HG03565 (cell line): ENCODE data around the gene DGKA.

Experiments used
- ATAC-seq: cut with Tn5 transposase; IDR thresholded peaks from one replicate; pipeline ENCODE4 v1.9.1; 2021; ENCODE audit warnings: mild to moderate bottlenecking, moderate library complexity; ENCODE audit not compliant: unreplicated experiment

The DGKA gene

DNA sequence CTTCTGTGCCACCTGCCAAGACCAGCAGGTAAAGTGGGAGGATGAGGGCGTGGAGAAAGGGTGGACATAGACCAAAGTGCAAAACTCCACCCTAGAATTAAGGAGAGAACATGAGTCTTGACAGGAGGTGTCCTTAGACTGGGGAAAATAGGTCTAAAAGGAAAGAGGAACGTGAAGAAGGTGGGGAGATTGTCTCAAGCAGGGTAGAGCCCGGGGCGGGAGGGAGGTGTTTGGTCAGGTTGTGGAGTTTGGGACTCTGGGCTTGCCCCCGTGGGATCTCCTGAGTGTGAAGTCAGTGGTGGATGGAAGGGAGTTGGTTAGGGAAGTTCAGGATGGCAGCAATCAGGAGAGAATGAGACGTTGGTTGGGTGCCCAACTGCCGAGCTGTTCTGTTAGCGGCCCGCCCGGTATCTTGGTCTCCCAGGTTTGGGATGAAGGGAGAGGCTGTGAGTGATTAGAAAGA, 386 bp downstream of the DGKA start:
- ATAC-seq, result no peak

DNA sequence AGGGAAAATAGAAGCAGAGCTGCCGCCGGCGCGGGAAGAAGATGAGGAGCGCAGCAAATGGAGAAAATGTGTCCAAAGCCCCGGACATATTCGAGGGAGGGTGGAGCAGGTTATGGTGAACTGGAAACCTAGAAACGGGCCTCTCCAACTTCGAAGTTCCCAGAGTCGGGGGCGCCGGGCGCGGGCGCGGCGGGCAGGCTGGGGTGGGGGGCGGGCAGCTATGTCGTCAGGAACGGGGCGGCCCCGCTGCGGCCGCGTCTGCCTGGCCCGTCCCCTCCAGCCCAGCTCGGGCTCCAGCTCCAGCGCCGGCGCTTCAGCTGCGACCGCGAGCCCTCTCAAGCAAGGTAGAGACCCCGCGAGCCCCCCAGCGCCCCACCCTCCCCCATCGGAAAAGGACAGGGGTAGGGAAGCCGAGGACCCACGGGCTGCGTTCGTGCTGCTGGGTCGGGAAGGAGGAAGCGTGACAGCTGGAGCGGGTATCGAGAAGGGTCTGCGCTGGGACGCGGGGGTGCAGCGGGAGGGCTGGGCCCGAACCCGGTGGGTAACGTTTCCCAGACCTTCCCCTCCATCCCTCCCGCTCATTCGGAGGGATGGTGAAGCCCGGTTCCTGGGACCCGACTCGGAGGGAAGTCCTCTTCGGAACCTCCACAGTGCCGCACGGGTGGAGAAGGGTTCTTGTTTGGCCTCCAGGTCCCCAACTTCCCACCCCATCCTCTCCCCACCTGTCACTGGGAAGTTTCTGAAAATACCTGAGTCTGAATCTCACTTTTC, 1.0 kb downstream of the DGKA start:
- ATAC-seq, result no peak

DNA sequence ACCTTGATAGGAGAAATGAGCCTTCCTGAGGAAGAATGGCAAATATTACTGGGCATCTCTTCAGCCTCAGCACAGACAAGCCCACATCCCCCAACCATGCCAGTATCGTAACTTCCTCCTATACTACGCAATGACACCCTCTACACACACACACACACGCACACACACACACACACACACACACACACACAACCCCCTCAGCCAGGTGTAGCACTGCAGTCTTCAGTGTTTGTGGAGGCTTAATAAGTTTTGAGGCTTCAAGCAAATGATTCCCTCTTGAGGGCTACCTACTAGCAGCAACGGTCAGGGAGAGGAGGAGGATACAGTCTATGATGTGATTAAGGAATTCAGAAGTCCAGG, 1.6 kb downstream of the DGKA start:
- no peak for ATAC-seq

DNA sequence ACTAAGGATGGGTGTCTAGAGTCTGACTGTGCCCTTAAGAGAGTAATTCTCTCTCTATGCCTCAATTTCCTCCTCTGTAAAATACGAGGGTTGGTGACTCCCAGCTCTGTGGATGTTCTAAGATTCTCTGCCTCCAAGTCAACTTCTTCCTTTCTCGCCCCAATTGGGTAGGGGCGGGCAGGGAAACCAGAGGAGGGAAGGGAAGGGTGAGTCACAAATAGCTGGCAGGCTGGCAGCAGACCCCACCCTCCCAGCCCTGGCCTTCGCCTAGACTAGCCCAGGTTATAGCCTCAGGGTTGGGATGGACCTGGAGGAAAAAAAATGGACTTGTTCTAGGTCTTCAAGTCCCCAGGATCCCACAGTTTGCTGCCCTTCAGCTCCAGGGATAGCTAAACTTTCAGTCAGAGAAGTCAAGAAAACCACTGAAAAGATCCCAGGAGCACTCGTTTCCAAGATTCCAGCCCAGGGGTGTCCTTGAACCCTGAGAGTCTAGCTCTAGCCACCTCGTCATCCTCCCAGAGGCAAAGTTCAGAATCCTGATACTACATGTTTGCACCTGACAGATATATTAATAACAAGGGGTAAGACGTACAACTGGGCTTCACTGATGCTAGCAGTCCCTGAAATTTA, 2.3 kb downstream of the DGKA start:
- ATAC-seq, result no peak

DNA sequence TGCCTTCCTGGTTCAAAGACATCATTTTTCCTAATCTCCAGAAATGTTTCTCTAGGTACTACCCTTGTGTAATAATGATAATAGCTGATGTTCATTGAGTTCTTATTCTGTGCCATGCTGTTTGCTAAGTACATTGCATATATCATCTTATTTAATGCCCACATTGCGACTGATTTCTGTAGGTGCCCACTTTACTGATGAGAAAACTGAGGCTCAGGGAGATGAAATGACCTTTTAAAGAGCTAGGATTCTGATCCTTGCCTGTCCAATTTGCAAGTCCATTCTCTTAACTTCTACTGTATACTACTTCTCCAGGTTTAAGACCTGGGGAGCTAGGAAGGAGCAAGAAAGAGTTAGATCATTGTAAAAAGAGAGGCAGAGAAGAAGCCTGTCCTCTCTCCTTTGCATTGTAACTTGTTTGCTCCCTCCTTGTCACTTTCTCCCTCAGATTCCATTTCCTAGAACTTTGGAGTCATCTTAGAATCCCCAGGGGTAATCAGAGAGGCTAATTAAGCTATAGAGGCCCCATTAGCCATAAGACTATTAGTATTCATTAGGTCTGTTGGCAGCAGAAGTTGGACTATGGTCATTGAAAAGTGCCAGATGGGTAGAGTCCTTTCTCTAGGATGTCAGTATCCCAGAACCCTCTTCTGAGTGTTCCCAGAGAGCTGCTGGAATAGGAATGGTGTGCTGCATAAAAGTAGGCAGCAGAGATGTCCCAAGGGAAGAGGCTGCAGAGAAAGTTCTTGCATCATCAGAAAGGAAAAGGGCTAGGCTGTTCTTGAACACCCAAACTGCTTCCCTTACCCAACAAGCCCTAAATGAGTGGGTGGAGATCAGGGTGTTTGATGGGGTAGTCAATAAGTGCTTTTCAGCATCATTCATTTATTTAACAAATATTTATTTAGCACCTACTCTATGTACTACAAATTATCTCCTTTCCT, 3.1 kb downstream of the DGKA start:
- ATAC-seq, result no peak

GRCh38 chr12:55934773-55935172, 3.8 kb downstream of the DGKA start:
- no peak for ATAC-seq

DNA sequence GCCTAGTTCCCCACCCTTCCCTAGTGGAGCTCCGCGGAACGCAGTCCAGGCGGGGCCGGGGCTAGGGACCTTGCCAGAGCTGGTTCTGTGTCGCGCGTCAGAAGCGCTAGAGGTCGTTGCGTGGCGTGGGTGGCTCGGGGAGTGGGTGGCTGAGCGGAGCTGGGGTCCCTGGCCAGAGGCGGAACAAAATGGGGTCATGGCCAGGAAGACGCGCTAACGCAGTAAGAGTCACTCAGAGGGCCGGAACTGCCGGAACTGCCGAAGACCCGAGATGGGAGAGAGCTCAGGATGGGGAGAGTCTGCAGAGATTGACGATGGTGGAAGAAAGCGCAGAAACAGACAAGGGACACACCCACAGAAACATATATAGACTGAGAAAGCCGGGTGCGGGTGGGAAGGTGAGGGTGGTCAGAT, 4.8 kb downstream of the DGKA start:
- no peak for ATAC-seq

- ATAC-seq, result no peak
These were observed 7.0 kb downstream of the DGKA start for GRCh38 chr12:55937981-55938380.

DNA sequence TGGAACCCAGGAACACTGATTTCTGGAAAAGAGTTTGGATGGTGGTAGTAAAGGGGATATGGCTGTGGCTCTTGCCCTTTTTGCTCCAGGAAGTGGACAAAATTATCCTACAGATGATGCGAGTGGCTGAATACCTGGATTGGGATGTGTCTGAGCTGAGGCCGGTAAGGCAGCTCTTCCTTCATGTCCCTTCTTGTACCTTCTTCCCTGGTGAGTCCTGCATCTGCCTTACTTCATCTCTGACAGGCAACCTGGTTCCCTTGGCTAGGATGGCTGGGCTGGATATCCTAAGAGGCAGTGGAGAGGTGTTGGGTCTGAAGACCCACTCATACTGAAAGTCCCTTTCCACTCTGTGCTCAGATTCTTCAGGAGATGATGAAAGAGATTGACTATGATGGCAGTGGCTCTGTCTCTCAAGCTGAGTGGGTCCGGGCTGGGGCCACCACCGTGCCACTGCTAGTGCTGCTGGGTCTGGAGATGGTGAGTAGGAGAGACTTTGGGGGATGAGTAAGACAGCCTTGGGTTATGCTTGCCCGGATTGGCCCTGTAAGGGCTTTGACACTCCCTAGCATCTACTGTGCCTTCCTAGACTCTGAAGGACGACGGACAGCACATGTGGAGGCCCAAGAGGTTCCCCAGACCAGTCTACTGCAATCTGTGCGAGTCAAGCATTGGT, 8.0 kb downstream of the DGKA start:
- ATAC-seq, result no peak

DNA sequence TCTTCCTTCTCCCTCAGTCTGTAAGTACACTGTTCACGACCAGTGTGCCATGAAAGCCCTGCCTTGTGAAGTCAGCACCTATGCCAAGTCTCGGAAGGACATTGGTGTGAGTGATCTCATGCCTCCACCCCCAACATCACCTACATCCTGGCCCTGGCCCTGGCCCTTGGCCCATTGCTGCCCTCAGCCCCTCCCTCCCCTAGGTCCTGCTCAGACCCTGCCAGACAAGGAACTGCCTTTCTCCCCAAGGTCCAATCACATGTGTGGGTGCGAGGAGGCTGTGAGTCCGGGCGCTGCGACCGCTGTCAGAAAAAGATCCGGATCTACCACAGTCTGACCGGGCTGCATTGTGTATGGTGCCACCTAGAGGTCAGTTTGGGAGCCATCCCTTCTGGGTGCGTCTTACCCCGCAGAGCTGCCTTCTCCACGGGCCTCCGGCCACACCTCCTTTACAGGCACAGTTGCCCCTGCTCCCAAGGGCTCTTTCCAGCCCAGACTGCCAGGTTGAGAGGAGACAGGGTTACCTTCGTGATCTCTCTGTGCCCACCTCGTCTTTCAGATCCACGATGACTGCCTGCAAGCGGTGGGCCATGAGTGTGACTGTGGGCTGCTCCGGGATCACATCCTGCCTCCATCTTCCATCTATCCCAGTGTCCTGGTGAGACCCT, 9.2 kb downstream of the DGKA start:
- ATAC-seq, result peak; percentile 81

DNA sequence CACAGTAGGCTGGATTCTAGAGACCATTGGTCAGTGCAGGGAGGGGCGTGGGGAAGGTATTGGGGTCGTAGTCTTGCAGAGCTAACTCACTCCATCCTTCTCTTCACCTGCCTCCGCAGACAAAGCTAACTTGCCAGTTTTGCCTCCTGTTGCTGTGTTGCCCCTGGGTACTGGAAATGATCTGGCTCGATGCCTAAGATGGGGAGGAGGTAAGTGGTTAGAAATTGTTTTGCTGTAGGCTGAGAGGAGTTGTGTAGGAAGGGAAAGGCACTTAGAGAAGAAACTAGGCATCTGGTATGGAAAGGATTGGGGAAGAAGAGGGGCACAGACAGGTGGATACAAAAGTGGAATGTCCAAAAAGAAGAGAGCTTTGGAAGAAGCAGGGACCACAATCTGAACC, 11.1 kb downstream of the DGKA start:
- ATAC-seq, result no peak

- no peak for ATAC-seq
These were observed 11.7 kb downstream of the DGKA start for GRCh38 chr12:55942577-55943136.

DNA sequence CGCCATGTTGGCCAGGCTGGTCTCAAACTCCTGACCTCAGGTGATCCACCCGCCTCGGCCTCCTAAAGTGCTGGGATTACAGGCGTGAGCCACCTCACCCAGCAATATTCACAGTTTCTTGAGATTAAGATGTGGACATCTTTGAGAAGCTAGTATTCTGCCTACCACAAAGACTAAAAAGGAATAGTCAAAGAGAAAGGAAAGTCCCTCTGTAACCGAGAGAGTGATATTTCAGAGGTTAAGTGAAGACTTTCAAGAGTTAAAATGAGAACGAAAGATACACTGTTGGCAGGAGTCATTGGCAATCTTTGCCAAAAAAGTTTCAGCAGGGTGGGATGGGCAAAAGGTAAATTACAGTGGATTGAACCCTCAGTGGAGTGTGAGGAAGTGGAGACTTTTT, 15.6 kb downstream of the DGKA start:
- ATAC-seq, result no peak

GRCh38 chr12:55955344-55955743, 24.4 kb downstream of the DGKA start:
- ATAC-seq, result no peak

GRCh38 chr12:55955800-55956508, 25.0 kb downstream of the DGKA start:
- ATAC-seq, result no peak

DNA sequence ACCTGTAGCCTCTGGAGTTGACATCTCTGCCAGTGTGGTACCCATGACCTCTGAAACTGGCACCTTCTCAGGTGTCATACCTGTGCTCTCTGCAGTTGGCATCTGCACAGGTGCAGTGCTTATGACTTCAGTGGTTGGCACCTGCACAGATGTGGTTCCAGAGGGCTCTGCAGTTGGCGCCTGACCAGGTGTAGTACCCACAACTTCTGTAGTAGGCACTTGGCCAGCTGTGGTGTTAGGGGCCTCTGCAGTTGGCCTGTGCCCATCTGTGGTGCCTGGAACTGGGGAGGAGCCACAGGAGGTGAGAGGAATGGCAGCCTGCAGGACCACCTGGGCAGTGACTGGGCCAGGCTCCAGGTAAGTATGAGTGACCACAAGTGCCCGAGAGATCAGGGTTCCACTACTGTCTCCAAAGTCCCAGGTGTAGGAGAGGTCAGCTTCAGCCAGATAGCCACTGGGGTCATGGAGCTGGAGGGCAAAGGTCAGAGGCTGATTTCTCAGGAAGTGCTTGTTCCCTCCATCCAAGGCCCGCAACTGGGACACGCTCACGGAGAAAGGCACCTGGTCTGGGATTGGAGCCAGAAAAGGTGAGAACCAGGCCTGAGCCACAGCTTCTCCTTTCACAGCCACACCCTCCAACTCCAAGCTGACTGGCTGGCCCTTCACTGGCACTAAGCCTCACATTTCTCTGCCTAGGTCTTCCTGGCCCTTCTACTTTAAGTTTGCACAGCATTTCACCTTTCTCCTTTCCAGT, 26.3 kb downstream of the DGKA start:
- ATAC-seq, result no peak

GRCh38 chr12:55963760-55964159, 32.8 kb downstream of the DGKA start:
- ATAC-seq, result no peak

- ATAC-seq, result no peak
These were observed 34.3 kb downstream of the DGKA start for GRCh38 chr12:55965240-55965639.

DNA sequence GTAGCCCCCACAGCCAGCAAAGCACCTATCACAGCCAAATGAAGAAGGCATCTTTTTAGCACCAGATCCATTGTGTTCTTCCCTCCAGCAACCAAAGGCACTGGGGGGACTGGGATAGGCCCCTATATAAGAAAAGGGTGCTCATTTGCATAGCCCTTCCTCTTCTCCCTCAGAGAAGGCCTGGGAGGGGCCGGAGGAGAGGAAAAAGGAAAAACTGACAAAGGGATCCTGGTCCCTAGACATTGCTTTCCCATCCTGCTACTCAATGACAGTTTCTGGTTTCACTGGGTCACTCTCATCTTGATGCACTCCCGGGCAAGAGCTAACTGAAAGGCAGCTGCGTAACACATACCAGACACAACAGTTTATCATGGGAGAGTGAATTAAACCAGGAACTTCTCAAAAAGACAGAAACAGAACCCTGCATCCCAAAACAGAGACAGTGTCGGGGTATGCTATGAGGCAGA, 35.0 kb downstream of the DGKA start, which contains the start of gene PMEL:
TSS of gene PMEL (minus strand) at position 102 of the 467 bp plus-strand sequence. CDS start at position 71, 31 bp downstream.
- no peak for ATAC-seq
